GM18861 (cell line): ENCODE data around the gene HMCES.
"Not testable (repeated sequence)": the region's sequence is repeated elsewhere in the genome, so short reads cannot be mapped to it uniquely, and the experiment has no call there.

Source experiments
- ATAC-seq: cut with Tn5 transposase; IDR thresholded peaks from one replicate; pipeline ENCODE4 v1.9.1; 2021; ENCODE audit not compliant: unreplicated experiment

Gene HMCES

DNA sequence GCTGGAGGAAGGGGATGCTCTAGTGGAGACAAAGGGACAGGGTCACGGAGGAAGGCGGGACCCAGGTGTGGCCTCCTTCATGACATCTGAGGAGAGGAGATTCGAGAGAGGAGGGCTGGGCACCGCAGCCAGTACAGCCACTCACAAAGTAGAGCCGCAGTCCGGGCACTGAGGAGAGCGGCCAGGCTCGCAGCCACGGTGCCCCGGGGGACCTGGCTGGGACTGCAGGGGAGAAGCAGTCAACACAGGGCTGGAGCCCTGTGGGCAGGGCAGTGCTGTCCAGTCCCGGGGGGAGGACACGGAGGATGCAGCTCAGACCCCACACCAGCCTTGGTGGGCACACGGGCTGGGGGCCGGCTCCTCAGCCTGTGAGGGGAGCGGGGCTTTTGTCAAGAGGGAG is 40.3 kb downstream of the HMCES start:
- no peak for ATAC-seq

DNA sequence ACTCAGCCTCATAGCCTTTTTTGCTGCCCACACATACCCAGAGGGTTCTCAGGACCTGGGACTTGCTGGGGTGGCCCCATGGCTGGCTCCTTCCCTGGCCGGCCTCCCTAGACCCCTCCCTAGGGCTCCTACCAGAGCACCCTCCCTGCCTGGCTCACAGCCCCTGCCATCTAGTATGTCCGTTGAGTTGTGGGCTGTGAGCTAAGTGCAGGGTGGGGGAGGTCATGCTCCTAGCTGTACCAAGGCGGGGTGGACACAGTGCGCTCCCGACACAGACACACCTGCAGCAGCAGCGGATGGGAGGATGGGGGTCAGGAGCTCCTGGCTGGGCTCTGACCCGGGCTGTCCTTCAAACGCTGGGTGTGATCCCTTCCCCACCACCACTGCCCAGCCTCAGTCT is 41.6 kb downstream of the HMCES start:
- ATAC-seq = no peak

DNA sequence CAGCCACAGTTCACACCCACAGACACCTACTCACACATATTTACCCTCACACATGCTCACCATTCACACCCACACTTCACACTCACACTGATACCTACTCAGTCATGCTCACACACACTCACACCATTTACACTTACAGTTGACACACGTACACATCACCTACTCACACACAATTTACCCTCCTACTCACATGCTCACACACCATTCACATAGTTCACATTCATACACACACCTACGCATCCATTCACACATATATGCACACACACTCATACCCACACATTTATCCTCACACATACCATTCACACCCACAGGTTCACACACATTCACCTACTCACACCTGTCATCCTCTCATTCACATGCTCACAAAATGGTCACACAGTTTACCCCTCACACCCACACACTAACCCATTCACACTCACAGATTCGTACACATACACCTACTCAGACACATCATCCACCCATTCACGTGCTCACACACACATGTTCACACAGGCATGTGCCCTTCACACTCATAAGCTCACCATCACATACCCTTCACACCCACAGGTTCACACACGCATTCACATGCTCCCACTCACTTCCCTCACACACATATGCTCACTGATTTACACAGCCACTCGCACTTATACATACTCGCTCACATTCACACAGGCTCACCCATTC is 42.3 kb downstream of the HMCES start:
- ATAC-seq = no peak

DNA sequence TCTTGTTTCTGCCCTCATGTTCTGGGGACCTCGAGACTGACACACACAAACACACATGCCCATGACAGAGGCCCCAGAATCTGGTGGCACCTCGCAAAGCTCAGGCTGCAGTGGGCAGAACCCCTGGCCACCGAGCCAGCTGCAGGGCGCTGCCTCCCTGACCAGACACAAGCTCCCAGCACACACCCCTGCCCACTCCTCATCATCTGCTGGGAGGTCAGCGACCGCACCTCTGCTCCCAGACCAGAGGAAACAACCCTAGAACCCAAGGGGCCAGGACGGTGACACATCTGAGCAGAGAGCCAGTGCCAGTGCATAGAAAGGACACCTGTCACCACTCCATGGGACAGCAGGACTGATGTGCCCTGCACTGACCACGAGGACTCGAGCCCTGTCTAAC is 43.2 kb downstream of the HMCES start:
- ATAC-seq = no peak

DNA sequence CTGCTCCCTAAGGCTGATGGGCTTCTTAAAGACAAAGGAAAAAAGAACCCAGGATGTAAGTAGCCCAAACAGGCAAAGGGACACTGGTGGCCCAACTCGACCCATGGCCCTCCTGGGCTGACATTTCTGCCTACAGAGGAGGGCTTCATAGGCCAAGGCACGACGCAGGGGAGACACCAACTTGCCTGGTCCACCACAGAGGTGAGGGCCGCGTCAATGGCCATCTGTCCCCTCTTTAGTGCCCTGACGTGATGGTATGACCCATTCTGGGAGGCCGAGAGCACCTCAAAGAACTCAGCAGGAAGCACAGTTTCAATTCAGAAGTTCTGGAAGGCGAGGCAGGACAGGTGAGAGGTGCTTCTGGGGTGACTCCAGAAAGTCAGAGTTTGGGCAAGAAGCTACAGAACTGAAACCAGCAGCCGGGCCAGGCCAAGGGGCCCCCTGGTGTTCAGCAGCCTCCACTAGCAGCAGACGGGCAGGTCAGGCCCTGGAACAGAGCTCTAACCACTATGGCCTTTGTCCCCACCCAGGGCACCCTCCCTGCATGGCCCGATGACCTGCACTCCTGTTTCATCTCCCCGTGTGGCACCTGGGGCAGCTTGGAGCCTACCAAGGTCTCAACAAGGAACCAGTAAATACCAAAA is 45.1 kb downstream of the HMCES start:
- ATAC-seq = no peak

DNA sequence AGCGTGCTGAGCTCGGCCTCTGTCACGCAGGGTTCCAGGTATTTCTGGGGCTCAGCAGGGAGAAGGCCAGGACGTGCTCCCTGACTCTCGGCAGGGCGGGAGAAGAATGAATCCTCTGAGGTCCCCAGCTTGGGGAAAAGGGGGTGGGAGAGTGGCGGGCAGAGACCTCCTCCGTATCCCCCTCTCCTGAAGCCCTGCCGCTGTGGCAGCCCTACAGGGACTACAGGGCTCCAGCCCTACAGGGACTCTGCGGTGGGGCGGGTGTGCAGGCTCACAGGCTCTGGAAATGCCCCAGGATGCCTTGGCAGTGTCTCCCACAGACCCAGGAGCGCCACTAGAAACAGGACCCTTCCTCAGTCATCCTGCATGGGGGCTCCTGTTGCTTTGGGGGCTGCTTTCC is 46.2 kb downstream of the HMCES start:
- ATAC-seq = no peak

DNA sequence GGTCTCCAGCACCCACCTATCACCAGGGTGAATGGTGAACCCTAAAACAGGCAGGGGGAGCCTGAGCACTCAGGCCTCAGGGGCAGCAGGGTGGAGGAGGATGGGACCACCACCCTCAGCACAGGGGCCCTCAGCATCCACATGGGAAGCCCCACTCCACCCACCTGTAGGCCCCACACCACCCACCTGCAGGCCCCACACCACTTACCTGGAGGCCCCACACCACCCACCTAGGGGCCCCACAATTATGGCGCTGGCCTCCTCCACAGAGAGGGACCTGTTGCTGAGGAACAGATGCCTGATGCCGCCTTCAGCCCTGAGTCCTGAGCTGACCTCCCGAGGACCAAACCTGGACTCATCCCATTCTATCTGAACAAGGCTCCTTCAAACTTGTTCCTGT is 46.7 kb downstream of the HMCES start:
- no peak for ATAC-seq

DNA sequence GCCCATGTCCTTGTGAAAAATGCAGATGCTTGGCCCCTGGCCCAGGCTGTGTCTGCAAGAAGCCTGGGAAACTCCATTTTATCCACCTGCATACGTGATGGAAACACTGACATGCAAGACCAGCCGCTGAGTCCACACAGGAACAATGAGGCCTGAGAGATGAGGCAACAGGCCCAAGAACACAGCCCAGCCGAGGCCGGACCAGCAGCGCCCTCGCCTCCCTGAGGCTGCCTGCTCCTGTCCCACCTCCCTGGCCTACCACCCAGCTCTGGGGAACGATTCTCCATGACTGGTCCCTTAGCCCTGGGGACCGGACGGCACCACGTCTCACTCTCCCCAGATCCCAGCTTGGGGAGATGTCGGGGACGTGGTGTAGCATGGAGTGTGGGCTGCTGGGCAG is 47.5 kb downstream of the HMCES start:
- ATAC-seq = no peak

DNA sequence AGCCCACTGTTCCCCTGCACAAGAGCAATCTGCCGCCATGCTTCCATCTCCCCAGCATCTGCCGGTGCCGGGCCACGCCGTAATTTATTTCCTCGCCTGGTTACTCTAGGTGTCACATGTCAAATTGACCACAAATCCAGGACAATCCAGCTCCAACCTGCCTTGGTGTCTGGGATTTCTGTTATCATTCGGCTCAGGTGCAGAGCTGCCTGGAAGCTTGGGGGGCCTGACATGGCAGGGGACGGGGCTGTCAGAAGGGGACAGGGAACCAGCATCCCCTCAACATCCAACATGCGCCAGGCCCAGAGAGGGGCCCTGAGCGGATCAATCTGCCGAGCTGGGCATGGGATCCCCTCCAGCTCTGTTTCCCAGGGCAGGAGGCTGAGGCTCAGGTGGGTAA is 47.9 kb downstream of the HMCES start:
- no peak for ATAC-seq

DNA sequence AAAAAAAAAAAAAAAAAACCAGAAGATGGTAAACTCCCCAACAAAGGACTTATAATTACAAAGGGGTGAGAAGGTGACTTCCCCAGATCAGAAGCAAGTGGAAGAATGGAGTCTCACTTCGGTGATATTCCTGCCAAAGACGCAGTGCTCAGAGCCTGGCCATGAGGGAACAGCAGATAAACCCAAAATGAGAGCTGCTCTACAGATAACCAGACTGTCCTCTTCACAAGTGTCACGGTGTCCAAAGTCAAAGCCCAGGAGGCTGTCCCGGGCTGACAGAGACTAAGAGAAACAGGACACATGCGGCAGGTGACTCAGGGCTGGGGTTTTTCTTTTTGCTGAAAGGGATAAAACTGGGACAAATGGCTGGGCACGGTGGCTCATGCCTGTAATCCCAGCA is 48.8 kb downstream of the HMCES start:
- ATAC-seq = no peak

DNA sequence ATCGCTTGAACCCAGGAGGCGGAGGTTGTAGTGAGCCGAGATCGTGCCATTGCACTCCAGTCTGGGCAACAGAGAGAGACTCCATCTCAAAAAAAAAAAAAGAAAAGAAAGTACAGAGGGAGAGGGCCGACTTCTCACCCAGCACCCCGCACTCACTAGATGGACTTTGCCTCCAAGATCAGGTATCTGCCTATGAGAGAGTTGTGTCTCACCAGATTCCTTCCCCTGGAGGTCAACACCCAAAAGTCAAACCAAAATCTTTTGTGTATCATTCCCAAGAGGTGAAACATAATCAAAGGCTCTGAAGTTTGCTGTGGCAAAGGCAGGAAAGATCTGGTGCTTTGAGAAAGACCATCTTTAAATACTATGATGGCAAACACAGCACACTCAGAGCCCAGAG is 51.2 kb downstream of the HMCES start:
- ATAC-seq = no peak

DNA sequence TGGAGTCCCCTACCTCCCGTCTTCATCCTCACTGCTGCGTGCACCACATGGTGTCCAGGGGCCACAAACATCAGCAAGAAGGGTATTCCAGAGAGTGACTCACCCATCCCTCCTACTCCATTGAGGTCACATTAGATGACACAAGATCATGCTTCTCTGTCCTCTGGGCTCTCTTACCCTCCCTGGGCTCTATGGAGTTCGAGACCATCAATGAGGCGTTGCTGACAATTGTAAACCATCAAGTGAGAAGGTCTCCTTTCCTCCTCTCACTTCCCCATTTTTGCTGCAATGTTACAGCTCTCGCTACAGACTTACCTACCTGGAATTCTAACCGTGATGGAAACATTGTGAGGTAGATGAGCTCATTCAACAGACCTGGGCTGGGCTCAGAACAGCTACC is 51.7 kb downstream of the HMCES start:
- ATAC-seq = no peak

DNA sequence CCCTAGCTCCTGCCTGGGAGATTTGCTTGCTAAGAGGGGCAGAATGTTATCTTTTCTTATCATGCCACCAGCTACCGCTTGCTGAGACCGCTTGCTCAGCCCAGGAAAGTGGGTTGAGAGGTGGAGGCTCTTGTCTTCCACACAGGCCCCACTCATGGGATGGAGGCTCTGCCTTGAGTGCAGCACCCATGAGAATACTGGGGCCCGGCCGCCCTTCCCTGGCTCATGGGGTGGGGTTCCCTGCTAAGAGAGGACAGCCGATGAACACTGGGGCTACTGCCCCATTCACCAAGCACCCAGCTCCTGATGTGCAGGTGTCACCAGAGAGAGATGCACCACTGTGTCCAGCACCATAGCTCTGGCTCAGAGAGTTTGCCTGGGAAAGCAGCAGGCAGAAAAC is 55.2 kb downstream of the HMCES start:
- ATAC-seq = no peak

DNA sequence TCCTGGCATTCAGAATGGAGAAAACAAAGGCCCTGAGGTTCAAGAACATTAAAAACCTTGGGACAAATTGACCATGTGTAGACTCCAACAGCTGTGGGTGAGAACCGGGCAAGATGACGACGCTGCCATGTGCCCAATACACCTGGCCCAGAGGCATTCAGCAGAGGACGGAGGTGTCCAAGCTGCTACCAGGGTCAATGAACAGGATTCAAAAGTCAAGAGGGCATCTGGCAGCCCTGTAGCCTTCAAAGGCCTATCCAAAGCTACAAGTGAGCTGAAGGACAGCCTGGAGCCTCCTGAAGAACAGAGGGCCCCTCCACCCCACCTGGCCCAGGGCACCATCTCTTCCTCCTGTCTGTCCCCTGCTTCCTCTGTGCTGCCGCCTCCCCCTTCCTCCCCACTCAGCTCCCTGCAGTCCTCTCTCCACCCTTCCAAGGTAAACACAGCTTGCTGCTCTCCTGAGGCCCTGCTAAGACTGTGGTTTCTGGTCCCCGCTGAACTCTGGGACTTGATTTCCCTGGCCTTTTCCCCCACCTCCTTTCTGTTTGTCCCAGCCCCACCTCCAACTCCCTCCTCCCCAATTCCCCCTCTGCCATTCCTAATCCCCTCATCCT is 57.5 kb downstream of the HMCES start:
- ATAC-seq = no peak

DNA sequence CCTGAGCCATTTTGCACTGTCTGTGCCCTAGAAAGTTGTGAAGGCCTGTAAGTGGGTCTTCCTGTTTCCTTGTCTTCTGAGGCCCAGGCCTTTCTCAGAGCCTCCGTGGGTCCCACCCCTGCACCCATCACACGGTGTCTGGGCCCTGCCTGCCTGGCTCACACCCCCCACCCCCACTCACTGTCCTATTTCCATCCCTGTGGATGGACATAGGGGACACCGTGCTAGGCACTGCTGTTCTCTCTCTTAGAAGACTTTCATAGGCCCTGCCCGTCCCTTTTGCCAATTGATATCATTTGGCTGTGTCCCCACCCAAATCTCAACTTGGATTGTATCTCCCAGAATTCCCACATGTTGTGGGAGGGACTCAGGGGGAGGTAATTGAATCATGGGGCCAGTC is 59.0 kb downstream of the HMCES start:
- not testable (repeated sequence) for ATAC-seq

DNA sequence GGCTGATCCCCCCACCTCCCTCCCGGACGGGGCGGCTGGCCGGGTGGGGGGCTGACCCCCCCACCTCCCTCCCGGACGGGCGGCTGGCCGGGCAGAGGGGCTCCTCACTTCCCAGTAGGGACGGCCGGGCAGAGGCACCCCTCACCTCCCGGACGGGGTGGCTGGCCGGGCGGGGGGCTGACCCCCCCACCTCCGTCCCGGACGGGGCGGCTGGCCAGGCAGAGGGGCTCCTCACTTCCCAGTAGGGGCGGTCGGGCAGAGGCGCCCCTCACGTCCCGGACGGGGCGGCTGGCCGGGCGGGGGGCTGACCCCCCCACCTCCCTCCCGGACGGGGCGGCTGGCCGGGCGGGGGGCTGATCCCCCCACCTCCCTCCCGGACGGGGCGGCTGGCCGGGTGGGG is 60.5 kb downstream of the HMCES start:
- not testable (repeated sequence) for ATAC-seq

DNA sequence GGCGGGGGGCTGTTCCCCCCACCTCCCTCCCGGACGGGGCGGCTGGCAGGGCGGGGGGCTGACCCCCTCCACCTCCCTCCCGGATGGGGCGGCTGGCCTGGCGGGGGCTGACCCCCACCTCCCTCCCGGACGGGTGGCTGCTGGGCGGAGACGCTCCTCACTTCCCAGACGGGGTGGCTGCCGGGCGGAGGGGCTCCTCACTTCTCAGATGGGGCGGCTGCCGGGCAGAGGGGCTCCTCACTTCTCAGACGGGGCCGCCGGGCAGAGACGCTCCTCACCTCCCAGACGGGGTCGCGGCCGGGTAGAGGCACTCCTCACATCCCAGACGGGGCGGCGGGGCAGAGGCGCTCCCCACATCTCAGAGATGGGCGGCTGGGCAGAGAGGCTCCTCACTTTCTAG is 61.2 kb downstream of the HMCES start:
- not testable (repeated sequence) for ATAC-seq

DNA sequence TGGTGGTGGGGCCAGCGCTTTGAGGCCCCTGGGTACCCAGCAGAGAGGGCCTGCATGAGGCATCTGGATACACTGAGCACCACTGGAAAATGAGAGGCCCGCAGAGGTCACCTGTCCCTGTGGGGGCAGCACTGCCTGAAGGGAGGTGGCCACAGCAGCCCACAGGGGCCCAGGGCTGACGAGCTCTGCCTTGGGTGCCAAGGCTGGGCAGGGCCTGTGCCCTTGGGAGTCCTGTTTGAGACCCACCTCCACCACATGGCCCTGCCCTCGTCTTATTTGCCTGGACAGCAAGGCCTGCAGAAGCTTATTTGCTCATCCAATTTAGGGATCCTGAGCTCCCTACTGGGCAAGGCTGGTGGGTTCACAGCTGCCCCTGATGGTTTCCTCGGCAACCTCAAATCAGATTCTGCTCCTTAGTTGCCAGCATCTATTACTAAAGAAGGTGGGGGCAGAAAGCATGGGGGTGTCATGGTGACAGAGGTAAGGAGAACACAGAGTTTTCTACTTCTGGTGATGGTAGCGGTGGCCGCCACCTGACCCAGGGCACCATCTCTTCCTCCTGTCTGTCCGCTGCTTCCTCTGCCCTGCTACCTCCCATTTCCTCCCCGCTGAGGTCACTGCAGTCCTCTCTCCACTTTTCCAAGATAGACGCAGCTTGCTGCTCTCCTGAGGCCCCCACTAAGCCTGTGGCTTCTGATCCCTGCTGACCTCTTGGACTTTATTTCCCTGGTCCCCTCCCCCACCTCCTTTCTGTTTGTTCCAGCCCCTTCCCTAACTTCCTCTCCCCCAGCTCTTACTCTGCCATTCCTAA is 62.9 kb downstream of the HMCES start:
- ATAC-seq = no peak

DNA sequence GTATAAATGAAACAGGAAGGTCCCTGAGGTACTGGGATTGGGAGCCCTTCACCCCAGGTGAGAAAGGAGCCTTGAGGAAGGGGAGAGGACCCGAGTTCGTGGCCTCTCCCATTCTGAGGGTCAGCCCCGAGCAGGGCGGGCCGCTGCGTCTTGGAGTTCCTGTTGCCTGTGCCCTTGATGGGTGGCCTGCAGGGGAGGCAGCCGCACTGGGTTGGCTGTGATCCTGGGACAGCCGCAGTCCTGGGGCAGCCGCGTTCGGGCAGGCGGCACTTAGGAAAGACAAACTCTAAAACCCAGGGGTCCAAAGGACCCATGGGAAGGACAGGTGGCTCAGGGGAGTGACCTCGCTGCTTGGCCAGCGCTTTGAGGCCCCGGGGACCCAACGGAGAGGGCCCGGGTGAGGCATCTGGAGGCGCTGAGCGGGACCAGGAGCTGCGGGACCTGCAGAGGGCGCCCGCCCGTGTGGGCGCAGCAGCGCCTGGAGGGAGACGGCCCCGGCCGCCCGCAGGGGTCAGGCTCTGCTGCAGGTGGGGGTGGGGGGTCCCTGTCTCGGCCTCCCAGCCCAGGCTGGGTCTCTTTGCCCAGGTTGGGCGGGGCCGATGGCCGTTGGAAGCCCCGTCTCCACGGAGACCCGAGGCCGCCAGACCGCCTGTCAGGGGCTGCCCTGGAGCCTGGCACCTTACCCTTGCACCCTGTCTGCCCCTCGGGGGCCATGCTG is 65.1 kb downstream of the HMCES start:
- no peak for ATAC-seq

DNA sequence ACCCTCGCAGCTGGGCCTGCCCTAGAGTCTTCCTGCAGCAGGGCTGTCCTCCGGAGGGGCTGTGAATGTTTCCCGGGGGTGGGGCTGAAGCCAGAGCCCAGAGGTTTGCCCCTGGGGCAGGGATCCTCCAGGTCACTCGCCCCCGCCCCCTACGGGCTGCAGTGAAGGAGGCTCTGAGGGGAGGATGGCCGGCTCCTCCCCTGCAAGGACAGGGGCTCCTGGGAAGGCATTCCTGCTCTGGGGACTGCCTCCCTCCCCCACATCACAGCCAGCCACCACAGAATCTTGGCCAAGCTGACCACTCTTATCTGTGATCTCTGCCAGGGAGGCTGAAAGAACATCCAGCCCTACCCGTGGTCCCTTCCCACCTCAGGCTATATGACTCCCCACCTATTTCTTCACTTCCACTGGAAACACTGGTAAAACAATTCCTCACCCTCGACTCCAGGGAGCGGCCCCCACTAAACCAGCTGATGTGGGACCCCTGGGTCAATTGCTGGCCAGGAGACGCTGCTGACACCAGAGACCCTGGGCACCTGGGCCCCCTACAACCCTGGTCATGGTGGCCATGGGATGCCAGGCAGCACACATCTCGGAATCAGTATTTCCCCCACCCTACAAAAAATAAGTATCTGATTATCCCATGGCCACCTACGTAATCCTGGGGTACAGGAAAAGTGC is 66.0 kb downstream of the HMCES start:
- no peak for ATAC-seq

DNA sequence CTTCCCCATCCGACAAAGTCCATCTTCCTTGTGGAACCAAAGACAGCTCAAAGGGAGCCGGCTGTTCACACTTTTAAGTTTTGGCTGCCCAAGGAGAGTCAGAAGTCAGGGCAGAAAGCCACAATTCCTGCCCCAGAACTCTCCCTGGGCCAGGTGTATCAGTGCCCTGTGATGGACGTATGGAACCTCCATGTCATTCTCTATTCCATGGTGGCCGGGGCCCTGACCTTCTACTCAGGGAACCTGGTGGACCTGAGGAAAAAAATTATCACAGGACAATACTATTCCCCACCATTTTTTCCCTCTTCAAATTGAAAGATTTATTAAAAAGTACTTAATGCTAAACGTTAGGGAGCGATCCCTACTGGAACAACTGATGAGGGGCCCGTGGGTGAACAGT is 66.6 kb downstream of the HMCES start:
- ATAC-seq = no peak
